Duodenal mucosa (tissue), 2 donors: ENCODE measurements around the gene ROCK2.

Source experiments
- H3K27ac ChIP-seq: one replicate; pipeline ENCODE4 v1.7.0; 2013; ENCODE audit warnings: low read depth, low read length
- H3K27me3 ChIP-seq, 2 donors: one replicate each; pipeline ENCODE4 v1.7.0; 2013; ENCODE audit warnings: low read length in 2 of 2, control low read depth in 1 of 2; ENCODE audit not compliant: insufficient read depth in 2 of 2, control insufficient read depth in 1 of 2
- H3K36me3 ChIP-seq, 2 donors: one replicate each; pipeline ENCODE4 v1.7.0; 2013; ENCODE audit warnings: low read length in 2 of 2, control low read depth in 1 of 2; ENCODE audit not compliant: insufficient read depth in 2 of 2, control insufficient read depth in 1 of 2
- H3K4me1 ChIP-seq, 2 donors: one replicate each; pipeline ENCODE4 v1.7.0; 2013; ENCODE audit warnings: low read length in 2 of 2, control low read depth in 1 of 2; ENCODE audit not compliant: insufficient read depth in 2 of 2, control insufficient read depth in 1 of 2
- H3K4me3 ChIP-seq, 2 donors: one replicate each; pipeline ENCODE4 v1.7.0; 2013; ENCODE audit warnings: low read length in 2 of 2, low read depth in 1 of 2
- H3K9ac ChIP-seq, 2 donors: one replicate each; pipeline ENCODE4 v1.7.0; 2013; ENCODE audit warnings: low read length in 2 of 2, low read depth in 1 of 2
- H3K9me3 ChIP-seq, 2 donors: one replicate each; pipeline ENCODE4 v1.7.0; 2013; ENCODE audit warnings: low read length in 2 of 2, control low read depth in 1 of 2; ENCODE audit not compliant: control insufficient read depth in 1 of 2

The ROCK2 gene

DNA sequence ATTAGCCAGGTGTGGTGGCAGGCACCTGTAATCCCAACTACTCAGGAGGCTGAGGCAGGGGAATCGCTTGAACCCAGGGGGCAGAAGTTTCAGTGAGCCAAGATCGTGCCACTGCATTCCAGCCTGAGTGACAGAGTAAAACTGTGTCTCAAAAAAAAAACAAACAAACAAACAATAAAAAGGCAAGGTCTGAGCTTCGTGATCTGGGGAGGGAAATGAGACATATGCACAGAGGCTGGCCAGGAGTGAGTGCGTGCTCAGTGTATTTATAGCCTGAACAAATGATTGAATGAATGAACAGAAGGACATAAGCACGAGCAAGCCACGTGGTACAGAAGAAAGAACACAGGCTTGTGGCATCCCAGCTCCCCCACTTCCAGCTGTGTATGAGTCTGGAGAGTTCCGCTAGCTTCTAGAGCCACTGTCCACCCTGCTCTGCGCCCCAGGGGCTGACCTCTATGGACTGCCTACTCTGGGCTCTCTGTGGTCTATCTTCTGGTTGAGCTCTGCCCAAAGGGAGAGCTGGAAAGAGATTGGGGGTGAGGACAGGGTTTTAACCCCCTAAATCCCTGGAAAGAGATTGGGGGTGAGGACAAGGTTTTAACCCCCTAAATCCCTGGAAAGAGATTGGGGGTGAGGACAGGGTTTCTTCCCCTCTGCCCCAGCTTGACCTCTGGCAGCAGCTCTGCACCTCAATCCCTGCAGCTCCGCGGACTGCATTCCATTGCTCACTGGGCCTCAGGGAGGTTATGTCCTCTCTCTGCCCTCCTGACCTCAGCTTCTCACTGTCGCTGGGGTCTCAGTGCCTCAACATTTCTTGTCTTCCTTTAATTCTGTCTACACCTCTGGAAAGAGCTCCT is 11.0 kb upstream of the ROCK2 start:
- H3K27ac ChIP-seq, result no peak overlapping the region
- H3K27me3 ChIP-seq, result no peaks in the 10 kb centered on the region
- peaks cover 6 to 9% of the 10 kb centered on the region in 2 donors for H3K4me1 ChIP-seq
- H3K36me3 ChIP-seq, result no peaks in the 10 kb centered on the region
- H3K9me3 ChIP-seq, result no peaks in the 10 kb centered on the region
- no peak overlapping the region for H3K9ac ChIP-seq
- H3K4me3 ChIP-seq, result no peak overlapping the region

DNA sequence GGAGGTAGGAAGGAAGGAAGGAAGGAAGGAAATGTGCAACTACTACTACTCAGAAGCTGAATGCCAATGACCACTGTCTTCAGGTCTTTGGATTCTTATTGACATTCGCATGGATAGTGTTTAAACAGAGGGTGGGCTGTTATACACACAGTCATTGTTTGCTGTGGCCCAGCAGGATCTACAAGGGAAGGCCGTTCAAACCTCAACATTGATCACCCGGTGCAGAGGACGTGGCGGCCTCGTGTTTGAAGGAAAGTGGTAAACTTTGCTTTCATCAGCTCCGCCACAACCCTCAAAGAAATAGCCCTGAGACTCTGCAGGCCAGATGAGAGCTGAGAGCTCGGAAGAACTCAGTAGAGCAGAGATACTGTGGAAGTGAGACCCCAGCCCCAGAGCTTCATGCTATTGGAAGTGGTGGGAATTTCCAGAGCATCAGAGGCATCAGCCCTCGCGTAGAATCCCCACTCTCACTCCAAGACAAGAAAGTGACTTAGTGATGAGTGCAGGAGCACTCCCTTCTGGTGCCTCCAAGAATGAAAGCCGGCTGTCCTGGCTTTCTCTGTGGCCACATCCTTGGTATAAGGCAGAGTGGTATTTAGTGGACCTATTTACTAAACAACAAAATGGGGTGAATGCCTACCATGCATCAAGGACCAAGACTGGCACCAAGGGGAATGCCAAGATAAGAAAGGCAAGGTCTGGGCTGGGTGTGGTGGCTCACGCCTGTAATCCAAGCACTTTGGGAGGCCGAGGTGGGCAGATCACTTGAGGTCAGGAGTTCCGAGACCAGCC is 10.1 kb upstream of the ROCK2 start:
- H3K27ac ChIP-seq, result no peak overlapping the region
- no peak overlapping the region for H3K4me3 ChIP-seq
- no peaks in the 10 kb centered on the region for H3K27me3 ChIP-seq
- peaks cover 6 to 9% of the 10 kb centered on the region in 2 donors for H3K4me1 ChIP-seq
- no peak overlapping the region for H3K9ac ChIP-seq
- H3K36me3 ChIP-seq, result no peaks in the 10 kb centered on the region
- no peaks in the 10 kb centered on the region for H3K9me3 ChIP-seq

DNA sequence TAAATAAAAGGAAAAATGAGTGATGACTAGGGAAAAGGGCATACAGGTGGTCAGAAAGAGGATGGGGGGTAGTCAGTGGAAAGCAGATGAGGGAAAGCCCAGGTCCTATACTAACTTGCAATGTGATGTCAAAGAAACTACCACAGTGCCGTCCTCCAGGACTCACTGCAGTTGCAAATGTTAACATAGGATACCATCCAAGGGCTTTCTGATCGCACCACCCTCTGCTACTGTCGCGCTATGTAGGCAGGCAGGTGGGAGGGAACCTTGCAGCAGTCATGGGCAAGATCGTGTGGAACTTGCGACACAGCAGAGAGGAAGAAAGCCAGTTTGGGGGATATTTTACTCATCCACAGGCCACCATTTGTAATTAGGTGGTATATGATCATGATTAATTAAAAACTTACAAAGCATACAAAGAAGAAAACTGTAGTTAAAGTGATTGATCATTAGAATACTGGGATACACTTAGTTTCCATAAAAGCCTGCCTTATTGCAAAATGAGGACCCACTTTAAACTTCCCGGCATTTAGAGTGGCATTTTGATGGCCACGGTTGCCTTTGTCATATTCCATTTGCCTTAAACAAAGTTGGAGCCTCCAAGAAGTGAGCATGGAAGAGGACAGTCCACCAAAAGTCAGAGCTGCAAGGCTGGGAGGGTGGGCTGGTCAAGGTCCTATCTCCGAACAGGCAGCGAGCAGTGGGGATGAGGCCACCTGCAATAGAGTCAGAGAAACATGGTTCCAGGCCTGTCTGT is 8.5 kb upstream of the ROCK2 start:
- H3K9ac ChIP-seq, result no peak overlapping the region
- H3K4me3 ChIP-seq, result no peak overlapping the region
- no peak overlapping the region for H3K27ac ChIP-seq
- H3K27me3 ChIP-seq, result no peaks in the 10 kb centered on the region
- H3K4me1 ChIP-seq, result peaks cover 6 to 9% of the 10 kb centered on the region in 2 donors
- no peaks in the 10 kb centered on the region for H3K36me3 ChIP-seq
- H3K9me3 ChIP-seq, result no peaks in the 10 kb centered on the region

DNA sequence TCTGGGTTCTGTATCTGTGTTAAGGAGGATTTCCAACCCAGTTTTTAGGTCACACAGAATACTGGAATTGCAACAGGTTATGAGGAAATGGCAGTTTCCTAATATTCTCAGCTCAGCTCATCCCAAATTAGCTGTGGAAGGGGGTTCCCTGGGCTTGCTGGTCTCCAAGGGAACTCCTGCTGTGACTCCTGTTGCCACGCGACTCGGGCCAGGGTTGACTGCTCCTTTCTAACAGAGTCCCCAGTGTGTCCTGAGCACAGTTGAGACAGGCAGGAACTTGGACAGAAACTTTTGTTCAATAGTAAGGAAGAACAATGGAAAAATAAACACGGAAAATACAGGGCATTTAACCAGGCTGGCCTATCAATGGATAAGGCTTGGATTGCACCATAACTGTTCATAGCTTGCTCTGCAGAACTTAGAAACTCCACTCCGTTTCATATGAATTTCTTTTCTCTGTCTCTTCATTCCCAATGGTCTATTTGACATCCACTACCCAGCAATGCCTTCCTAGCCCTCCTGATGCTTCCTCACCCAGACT is 3.8 kb upstream of the ROCK2 start:
- Histone ChIP-seq H3K4me3 (no peak overlapping the region), H3K36me3 (no peaks in the 10 kb centered on the region), H3K9ac (no peak overlapping the region), H3K4me1 (peaks cover 10 to 12% of the 10 kb centered on the region in 2 donors), H3K27ac (no peak overlapping the region), H3K9me3 (no peaks in the 10 kb centered on the region), H3K27me3 (no peaks in the 10 kb centered on the region)

DNA sequence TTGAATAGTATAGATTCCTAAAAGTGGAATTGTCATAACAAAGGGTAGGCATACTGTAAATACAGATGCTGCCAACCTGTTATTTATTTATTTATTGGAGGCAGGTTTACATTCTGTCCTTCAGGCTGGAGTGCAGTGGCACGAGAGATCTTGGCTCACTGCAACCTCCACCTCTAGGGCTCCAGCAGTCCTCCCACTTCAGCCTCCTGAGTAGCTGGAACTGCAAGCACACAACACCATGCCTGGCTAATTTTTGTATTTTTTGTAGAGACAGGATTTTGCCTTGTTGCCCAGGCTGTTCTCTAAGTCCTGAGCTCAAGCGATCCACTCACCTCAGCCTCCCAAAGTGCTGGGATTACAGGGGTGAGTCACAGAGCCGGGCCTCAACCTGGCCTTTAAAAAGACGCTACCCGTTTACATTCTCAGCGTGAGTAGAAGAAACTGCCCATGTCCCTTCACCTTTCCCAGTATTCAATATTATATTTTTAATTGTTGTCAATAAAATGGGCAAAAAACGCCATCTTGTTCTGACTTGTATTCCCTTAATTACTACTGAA is 3.0 kb upstream of the ROCK2 start:
- Histone ChIP-seq H3K4me3 (no peak overlapping the region), H3K27me3 (no peaks in the 10 kb centered on the region), H3K27ac (no peak overlapping the region), H3K9ac (no peak overlapping the region), H3K9me3 (no peaks in the 10 kb centered on the region), H3K36me3 (no peaks in the 10 kb centered on the region), H3K4me1 (peaks cover 12 to 15% of the 10 kb centered on the region in 2 donors)

DNA sequence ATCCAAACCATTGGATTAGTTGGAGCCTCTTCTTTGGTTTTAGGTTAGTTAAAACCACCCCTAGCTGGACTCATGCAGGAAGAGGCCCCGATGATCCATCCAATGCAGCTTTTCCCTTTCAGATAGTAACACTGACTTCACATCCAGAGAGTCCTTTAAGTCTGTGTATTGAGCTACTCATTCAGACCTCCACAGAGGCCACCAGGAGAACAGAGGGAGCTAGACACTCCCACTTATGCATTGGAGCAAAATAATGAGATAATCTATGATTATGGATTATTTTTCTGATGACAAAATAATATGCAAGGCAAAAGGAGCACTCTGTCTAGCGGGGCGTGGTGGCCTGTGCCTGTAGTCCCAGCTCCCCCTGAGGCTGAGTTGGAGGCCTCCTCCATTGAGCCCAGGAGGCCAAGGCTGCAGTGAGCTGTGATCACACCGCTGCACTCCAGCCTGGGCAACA is 1.6 kb upstream of the ROCK2 start:
- Histone ChIP-seq H3K27ac (no peak overlapping the region), H3K9me3 (no peaks in the 10 kb centered on the region), H3K4me3 (no peak overlapping the region), H3K36me3 (no peaks in the 10 kb centered on the region), H3K4me1 (peaks cover 18 to 28% of the 10 kb centered on the region in 2 donors), H3K9ac (no peak overlapping the region), H3K27me3 (no peaks in the 10 kb centered on the region)

DNA sequence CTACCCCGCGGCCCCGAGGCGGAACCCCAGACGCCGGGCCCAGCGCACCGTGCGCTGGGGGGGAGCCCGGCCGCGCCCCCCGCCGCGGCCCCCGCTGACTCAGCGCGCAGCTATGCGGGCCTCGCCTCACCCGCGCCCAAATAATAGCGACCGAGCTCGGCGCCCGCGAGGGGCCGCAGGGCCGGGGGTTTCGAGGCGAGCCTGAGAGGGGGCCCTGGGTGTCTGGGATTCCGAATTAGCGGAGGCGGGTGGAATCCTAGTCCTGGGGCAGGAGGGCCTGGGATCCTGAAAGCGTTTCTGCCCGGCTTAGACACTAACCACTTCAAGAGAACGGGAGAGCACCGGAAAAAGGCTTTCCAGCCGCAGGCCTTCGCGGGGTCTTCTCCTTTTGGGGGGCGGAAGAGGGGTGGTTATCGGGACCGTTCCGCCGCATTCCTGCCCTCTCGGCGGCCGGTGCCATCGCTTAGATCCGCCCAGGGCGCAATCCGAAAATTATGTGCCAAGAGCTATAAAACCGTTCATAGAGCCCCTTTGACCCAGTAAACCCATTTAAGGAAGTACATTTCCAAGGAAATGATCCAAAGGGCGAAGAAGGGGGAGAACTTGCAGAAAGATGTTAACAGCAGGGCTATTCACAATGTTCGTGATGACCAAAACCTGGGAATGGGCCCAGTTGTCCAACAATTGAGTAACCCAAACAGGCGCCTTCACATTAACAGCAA is 681 bp upstream of the ROCK2 start:
- peak overlapping the region; percentile 76 to 79 for H3K9ac ChIP-seq
- H3K36me3 ChIP-seq, result no peaks in the 10 kb centered on the region
- no peaks in the 10 kb centered on the region for H3K27me3 ChIP-seq
- peak overlapping the region; percentile 98 for H3K27ac ChIP-seq
- peak overlapping the region; percentile 68 to 95 for H3K4me3 ChIP-seq
- peaks cover 20 to 32% of the 10 kb centered on the region in 2 donors for H3K4me1 ChIP-seq
- no peaks in the 10 kb centered on the region for H3K9me3 ChIP-seq

DNA sequence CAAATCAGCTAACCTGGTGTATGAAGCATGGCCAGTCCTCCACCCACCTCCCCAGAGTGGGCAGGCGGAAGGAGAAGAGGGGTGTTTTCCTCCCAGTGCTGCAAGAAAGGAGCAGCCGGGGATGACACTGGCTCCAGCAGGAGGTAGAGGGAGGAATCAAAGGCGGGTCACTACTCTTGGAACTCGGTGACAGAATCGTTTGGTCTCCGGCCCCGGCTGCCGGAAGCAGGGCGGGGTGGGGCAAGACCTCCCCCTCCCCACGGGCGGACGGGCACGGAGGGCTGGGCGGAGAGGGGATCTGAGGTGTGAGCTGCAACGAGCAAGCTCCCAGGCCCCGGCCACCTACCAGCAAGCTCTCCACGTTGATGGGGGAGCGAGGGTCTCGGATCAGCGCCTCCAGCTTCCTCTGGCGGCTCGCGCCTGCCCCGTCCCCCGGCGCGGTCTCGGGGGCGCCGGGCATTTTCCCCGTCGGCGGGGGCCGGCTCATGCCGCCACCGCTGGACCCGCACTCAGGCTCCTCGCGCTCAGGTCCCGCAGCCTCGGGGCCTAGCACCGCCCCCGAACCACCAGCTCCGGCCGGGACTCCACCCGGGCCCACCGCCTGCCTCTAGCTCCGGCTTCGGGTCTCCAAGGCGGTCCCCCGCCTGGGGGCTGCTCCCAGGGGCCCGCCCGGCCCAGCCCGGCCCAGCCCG is 640 bp downstream of the ROCK2 start:
- Histone ChIP-seq H3K36me3 (no peaks in the 10 kb centered on the region), H3K9me3 (no peaks in the 10 kb centered on the region), H3K4me3 (peak overlapping the region; percentile 95 to 98), H3K27me3 (no peaks in the 10 kb centered on the region), H3K9ac (peak overlapping the region; percentile 87), H3K4me1 (peaks cover 28 to 32% of the 10 kb centered on the region in 2 donors), H3K27ac (peak overlapping the region; percentile 88)

DNA sequence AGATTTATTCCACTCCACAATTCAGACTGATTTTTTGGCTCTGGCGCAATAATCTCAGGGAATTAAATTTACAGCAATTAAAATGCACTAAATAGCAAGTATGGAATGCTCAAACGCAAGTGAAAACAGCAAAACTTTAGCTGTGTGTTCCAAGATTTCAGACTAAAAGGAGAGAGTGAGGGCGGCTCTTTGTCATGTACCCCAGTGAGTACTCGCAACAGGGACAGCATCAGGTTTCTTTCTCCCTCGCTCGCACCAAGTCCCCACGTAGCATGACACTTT is 1.1 kb downstream of the ROCK2 start:
- H3K27ac ChIP-seq, result peak overlapping the region; percentile 88
- no peaks in the 10 kb centered on the region for H3K9me3 ChIP-seq
- peak overlapping the region; percentile 87 for H3K9ac ChIP-seq
- no peaks in the 10 kb centered on the region for H3K27me3 ChIP-seq
- peak overlapping the region; percentile 95 to 98 for H3K4me3 ChIP-seq
- peaks cover 28 to 32% of the 10 kb centered on the region in 2 donors for H3K4me1 ChIP-seq
- no peaks in the 10 kb centered on the region for H3K36me3 ChIP-seq
